Right cardiac atrium (tissue), 5 donors: ENCODE measurements around the gene VSTM4. TPM values are rescaled to one million over a fixed set of nuclear protein-coding genes. Genes with fewer than 3 reads are reported as not detected.

Source experiments
- ATAC-seq, 2 donors: fragments of 200-7000 bp; cut with Tn5 transposase; one replicate each; pipeline versions ENCODE4 v1.8.0 to v1.9.1; 2020; ENCODE audit warnings: moderate library complexity in 2 of 2, mild to moderate bottlenecking in 1 of 2
- DNase-seq, 3 donors: peaks; one replicate each; pipeline ENCODE4 v3.0.0-alpha.2; 2020
- H3K27ac ChIP-seq: one replicate; pipeline ENCODE4 v1.5.1; 2013; ENCODE audit warnings: mild to moderate bottlenecking, low read length, control low read depth, moderate library complexity
- H3K27me3 ChIP-seq: one replicate; pipeline ENCODE4 v1.6.1; 2013; ENCODE audit not compliant: control insufficient read depth, insufficient read depth
- H3K4me1 ChIP-seq: one replicate; pipeline ENCODE4 v1.6.1; 2013; ENCODE audit warnings: low read length; ENCODE audit not compliant: control insufficient read depth, insufficient read depth
- H3K4me3 ChIP-seq: one replicate; pipeline ENCODE4 v1.5.1; 2013; ENCODE audit warnings: low read length, control low read depth
- H3K9me3 ChIP-seq: one replicate; pipeline ENCODE4 v1.6.1; 2013; ENCODE audit warnings: low read length; ENCODE audit not compliant: control insufficient read depth
- WGBS: extraction: QIAGEN DNeasy Blood & Tissue Kit; methylation state at CpG from one replicate; pipeline ENCODE4 v1.1.7; 2013; 5-methylcytosine and 5-hydroxymethylcytosine counted together
- intact Hi-C, 4 donors: fragments of 100-400 bp; cut with DNase I; formaldehyde crosslinking; loops; one replicate each; pipeline versions ENCODE4 v1.11.0 to v1.14.0; 2022 to 2023
- polyA plus RNA-seq: library from polyadenylated mRNA; stranded (reverse); fragments of 200-250 nt; gene quantifications from one replicate; pipeline ENCODE4 v1.2.3, GENCODE V29; 2013
- total RNA-seq, 4 donors: library from RNA; stranded (reverse); fragmentation: NEBNext Ultra II Directional; extraction: Animal tissue kit (Norgen Biotek cat#: 25700); gene quantifications; one replicate each; pipeline ENCODE4 v1.2.1, GENCODE V29; 2021
- donor health status: healthy with polysubstance abuse.
- donor health status: DM: no; HTN: yes; CAD: no.
- donor health status: DM: no; HTN: no; CAD: no.
- donor health status: DM: no; HTN: yes; CAD: no; lungs with severe emphysema.
- donor health status: DM: yes; HTN: yes; CAD: no.

The VSTM4 gene
- total and polyA plus RNA-seq, 5 donors: 9.9 to 23.8 (median 21.4) TPM

DNA sequence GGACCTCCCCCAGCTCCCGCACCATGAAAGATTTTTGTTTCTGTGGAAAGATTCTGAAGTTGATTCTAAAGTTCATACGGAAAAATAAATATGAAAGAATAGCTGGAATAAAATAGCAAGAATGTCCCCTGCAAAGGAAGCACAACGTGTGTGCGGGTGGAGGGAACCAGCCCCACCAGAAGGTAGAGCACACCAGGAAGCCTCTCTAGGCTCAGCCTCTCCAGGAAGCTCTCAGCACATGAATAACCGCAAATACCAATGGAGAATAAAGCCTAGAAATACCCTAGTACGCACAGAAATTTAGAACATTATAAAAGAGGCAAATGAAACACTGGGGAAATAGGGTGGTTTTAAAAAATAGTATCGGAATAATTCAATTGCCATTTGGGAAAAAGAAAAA, 43.1 kb upstream of the VSTM4 start:
- Histone ChIP-seq H3K27ac (no peak overlapping the region), H3K9me3 (no peaks in the 10 kb centered on the region), H3K27me3 (no peaks in the 10 kb centered on the region), H3K4me1 (no peaks in the 10 kb centered on the region), H3K4me3 (no peak overlapping the region)
- WGBS: 82% methylated on average over 7 of the region's 7 CpGs
- ATAC-seq (no peak), DNase-seq (no peak)
- intact Hi-C loops: loop anchor here in 1 of 4 donors (10.0 kb wide), 1 partner anchor 494 kb away; no protein-coding TSS in a partner anchor

GRCh38 chr10:49157229-49157628, 41.9 kb upstream of the VSTM4 start:
- WGBS: 89% methylated on average over 3 of the region's 3 CpGs
- Histone ChIP-seq H3K27ac (no peak overlapping the region), H3K9me3 (no peaks in the 10 kb centered on the region), H3K4me1 (no peaks in the 10 kb centered on the region), H3K4me3 (no peak overlapping the region), H3K27me3 (no peaks in the 10 kb centered on the region)
- ATAC-seq: no peak
- intact Hi-C loops: loop anchor here in 1 of 4 donors (10.0 kb wide), 1 partner anchor 492 kb away; no protein-coding TSS in a partner anchor
- DNase-seq: no peak

- Histone ChIP-seq H3K4me1 (peaks cover 3% of the 10 kb centered on the region), H3K9me3 (no peaks in the 10 kb centered on the region), H3K27me3 (no peaks in the 10 kb centered on the region), H3K4me3 (no peak overlapping the region), H3K27ac (no peak overlapping the region)
- DNase-seq (no peak), ATAC-seq (no peak)
- intact Hi-C loops: loop anchor here in 1 of 4 donors (10.0 kb wide), 1 partner anchor 490 kb away; no protein-coding TSS in a partner anchor
- WGBS: 86% methylated on average over 6 of the region's 6 CpGs
Observed at GRCh38 chr10:49154641-49155040, 39.3 kb upstream of the VSTM4 start.

- WGBS: 96% methylated on average over 1 of the region's 1 CpG
- DNase-seq (no peak), ATAC-seq (no peak)
- no peak overlapping the region for H3K27ac ChIP-seq
- intact Hi-C loops: loop anchor here in 1 of 4 donors (10.0 kb wide), 1 partner anchor 489 kb away; no protein-coding TSS in a partner anchor
- H3K4me1 ChIP-seq: peaks cover 3% of the 10 kb centered on the region
- no peaks in the 10 kb centered on the region for H3K27me3 ChIP-seq
- H3K4me3 ChIP-seq: no peak overlapping the region
- H3K9me3 ChIP-seq: no peaks in the 10 kb centered on the region
Observed at GRCh38 chr10:49153971-49154370, 38.6 kb upstream of the VSTM4 start.

- H3K27ac ChIP-seq: no peak overlapping the region
- H3K9me3 ChIP-seq: no peaks in the 10 kb centered on the region
- no peaks in the 10 kb centered on the region for H3K27me3 ChIP-seq
- no peak for ATAC-seq
- H3K4me3 ChIP-seq: no peak overlapping the region
- peaks cover 3% of the 10 kb centered on the region for H3K4me1 ChIP-seq
- intact Hi-C loops: loop anchor here in 1 of 4 donors (10.0 kb wide), 1 partner anchor 488 kb away; no protein-coding TSS in a partner anchor
- WGBS: 52% methylated on average over 4 of the region's 4 CpGs
- no peak for DNase-seq
Observed at GRCh38 chr10:49153115-49153514, 37.8 kb upstream of the VSTM4 start.

DNA sequence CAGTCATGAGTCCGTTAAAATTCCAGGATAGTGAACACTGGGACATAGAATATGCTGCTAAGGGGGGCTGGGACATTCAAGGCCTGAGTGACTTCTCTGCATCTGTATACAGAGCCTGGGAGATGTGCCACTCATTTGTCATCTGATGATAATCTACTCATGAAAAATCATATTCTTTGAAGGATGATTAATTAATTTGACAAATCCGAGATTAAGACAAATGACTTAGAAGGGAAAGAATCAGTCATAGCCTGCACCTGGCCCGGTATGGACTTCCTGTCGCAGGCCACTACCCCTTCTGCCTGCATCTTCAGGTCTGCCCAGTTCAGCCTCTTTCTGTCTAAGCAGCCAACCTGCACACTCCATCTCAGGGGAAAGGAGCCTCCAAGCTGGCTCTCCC, 37.3 kb upstream of the VSTM4 start:
- no peak overlapping the region for H3K4me3 ChIP-seq
- H3K27me3 ChIP-seq: no peaks in the 10 kb centered on the region
- H3K4me1 ChIP-seq: peaks cover 3% of the 10 kb centered on the region
- no peak for DNase-seq
- no peak overlapping the region for H3K27ac ChIP-seq
- intact Hi-C loops: loop anchor here in 1 of 4 donors (10.0 kb wide), 1 partner anchor 488 kb away; no protein-coding TSS in a partner anchor
- no peaks in the 10 kb centered on the region for H3K9me3 ChIP-seq
- no peak for ATAC-seq
- WGBS: 88% methylated on average over 4 of the region's 4 CpGs

DNA sequence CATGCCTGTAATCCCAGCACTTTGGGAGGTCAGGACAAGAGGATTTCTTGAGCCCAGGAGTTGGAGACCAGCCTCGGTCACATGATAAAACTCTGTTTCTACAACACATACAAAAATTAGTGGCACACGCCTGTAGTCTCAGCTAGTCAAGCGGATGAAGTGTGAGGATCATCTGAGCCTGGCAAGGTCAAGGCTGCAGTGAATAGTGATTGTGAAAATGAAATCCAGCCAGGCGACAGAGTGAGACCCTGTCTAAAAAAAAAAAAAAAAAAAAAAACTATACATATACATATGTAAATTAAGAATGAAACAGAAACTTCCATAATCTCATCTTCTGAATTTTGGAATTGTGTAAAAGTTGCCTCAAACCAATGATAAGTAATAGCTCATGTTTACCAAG, 36.7 kb upstream of the VSTM4 start:
- ATAC-seq: no peak
- no peaks in the 10 kb centered on the region for H3K27me3 ChIP-seq
- no peak for DNase-seq

DNA sequence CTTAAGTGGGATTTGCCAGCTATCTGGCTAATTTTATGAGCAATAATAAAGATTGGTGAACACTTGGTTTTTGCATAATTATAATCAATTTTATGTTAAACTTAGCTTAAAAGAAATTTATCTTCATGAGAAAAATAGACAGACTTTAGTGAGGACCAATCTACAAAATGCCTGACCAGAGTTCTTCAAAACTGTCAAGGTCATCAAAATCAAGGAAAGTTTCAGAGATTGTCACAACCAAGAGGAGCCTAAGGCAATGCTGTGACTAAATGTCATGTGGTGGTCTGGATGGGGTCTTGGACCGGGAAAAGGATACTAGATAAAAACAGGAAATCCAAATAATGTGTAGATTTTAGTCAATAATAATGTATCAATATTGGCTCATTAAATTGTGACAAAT, 36.2 kb upstream of the VSTM4 start:
- intact Hi-C loops: loop anchor here in 1 of 4 donors (10.0 kb wide), 1 partner anchor 487 kb away; no protein-coding TSS in a partner anchor
- WGBS: 84% methylated on average over 1 of the region's 1 CpG

More for the DNA sequence above, 36.7 kb upstream of the VSTM4 start:
- peaks cover 3% of the 10 kb centered on the region for H3K4me1 ChIP-seq
- H3K9me3 ChIP-seq: no peaks in the 10 kb centered on the region
- 93% methylated on average over 4 of the region's 4 CpGs for WGBS
- intact Hi-C loops: loop anchor here in 1 of 4 donors (10.0 kb wide), 1 partner anchor 487 kb away; no protein-coding TSS in a partner anchor
- H3K27ac ChIP-seq: no peak overlapping the region
- H3K4me3 ChIP-seq: no peak overlapping the region

GRCh38 chr10:49151025-49151445, 35.7 kb upstream of the VSTM4 start:
- Histone ChIP-seq H3K9me3 (no peaks in the 10 kb centered on the region), H3K4me1 (peaks cover 3% of the 10 kb centered on the region), H3K4me3 (no peak overlapping the region), H3K27ac (no peak overlapping the region), H3K27me3 (no peaks in the 10 kb centered on the region)
- WGBS: 54% methylated on average over 2 of the region's 2 CpGs
- DNase-seq (no peak), ATAC-seq (no peak)
- intact Hi-C loops: loop anchor here in 1 of 4 donors (10.0 kb wide), 1 partner anchor 486 kb away; no protein-coding TSS in a partner anchor

More for the DNA sequence above, 36.2 kb upstream of the VSTM4 start:
- peaks cover 3% of the 10 kb centered on the region for H3K4me1 ChIP-seq
- no peak overlapping the region for H3K27ac ChIP-seq
- no peak overlapping the region for H3K4me3 ChIP-seq
- DNase-seq (no peak), ATAC-seq (no peak)
- H3K9me3 ChIP-seq: no peaks in the 10 kb centered on the region
- no peaks in the 10 kb centered on the region for H3K27me3 ChIP-seq

DNA sequence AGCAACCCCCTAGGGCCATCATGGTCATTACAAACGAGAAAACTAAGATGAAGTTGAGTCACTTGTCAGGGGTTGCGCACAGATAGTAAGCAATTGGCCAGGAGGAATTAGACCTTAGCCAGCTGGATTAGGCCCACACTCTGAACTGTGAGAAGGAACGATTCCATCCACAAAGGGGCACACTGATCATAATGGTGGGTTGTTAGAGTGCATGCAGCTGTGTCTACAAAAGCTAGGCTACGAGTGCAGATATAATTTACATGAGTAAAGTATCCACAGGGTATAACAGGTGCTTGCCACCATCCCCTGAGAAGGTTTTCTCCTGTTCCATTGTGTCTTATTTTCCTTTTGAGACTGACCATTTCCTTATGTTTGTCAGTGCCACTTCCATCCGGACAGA, 35.1 kb upstream of the VSTM4 start:
- ATAC-seq: no peak
- intact Hi-C loops: loop anchor here in 1 of 4 donors (10.0 kb wide), 1 partner anchor 486 kb away; no protein-coding TSS in a partner anchor
- WGBS: 69% methylated on average over 5 of the region's 5 CpGs

GRCh38 chr10:49149881-49150280, 34.6 kb upstream of the VSTM4 start:
- Histone ChIP-seq H3K4me1 (peaks cover 3% of the 10 kb centered on the region), H3K4me3 (no peak overlapping the region), H3K9me3 (no peaks in the 10 kb centered on the region), H3K27me3 (no peaks in the 10 kb centered on the region), H3K27ac (no peak overlapping the region)
- 83% methylated on average over 3 of the region's 3 CpGs for WGBS
- DNase-seq (no peak), ATAC-seq (no peak)
- intact Hi-C loops: loop anchor here in 1 of 4 donors (10.0 kb wide), 1 partner anchor 485 kb away; no protein-coding TSS in a partner anchor

More for the DNA sequence above, 35.1 kb upstream of the VSTM4 start:
- no peaks in the 10 kb centered on the region for H3K27me3 ChIP-seq
- H3K27ac ChIP-seq: no peak overlapping the region
- no peak for DNase-seq
- no peak overlapping the region for H3K4me3 ChIP-seq
- no peaks in the 10 kb centered on the region for H3K9me3 ChIP-seq
- H3K4me1 ChIP-seq: peaks cover 3% of the 10 kb centered on the region
